Left ventricle myocardium inferior (tissue), 1 donor: ENCODE measurements around the gene SLC12A5. TPM values are rescaled to one million over a fixed set of nuclear protein-coding genes. Genes with fewer than 3 reads are reported as not detected.

Source experiments
- DNase-seq: peaks from one replicate; pipeline ENCODE4 v3.0.0-alpha.2; 2020
- H3K27ac ChIP-seq: fragments of 200-600 bp; replicated peaks from 2 replicates; pipeline ENCODE4 v1.8.0; 2021
- H3K27me3 ChIP-seq: fragments of 200-600 bp; 2 replicates; pipeline ENCODE4 v1.8.0; 2021; ENCODE audit warnings: low read depth
- H3K36me3 ChIP-seq: fragments of 200-600 bp; 2 replicates; pipeline ENCODE4 v1.8.0; 2021
- H3K4me1 ChIP-seq: fragments of 200-600 bp; 2 replicates; pipeline ENCODE4 v1.8.0; 2021
- H3K4me3 ChIP-seq: fragments of 200-600 bp; 2 replicates; pipeline ENCODE4 v1.8.0; 2021; ENCODE audit warnings: mild to moderate bottlenecking, moderate library complexity
- H3K9me3 ChIP-seq: fragments of 200-600 bp; replicated peaks from 2 replicates; pipeline ENCODE4 v1.8.0; 2021
- CTCF ChIP-seq: fragments of 200-600 bp; IDR thresholded peaks from 2 replicates; pipeline ENCODE4 v1.8.0; 2021; ENCODE audit warnings: antibody characterized with exemption, mild to moderate bottlenecking, borderline replicate concordance
- intact Hi-C: fragments of 100-400 bp; cut with micrococcal nuclease; formaldehyde crosslinking; loops from one replicate; pipeline ENCODE4 v1.11.0; 2022
- total RNA-seq: library from RNA; stranded (reverse); fragmentation: NEBNext Ultra II Directional; extraction: Animal tissue kit (Norgen Biotek cat#: 25700); gene quantifications from one replicate; pipeline ENCODE4 v1.2.1, GENCODE V29; 2021
- donor health status: DM: no; HTN: yes; CAD: no; lungs with severe emphysema.

The SLC12A5 gene
- total RNA-seq, 1 donor from 2014 or later: not detected

- H3K4me1 ChIP-seq: peaks cover 18% of the 10 kb centered on the region
- H3K9me3 ChIP-seq: no peaks in the 10 kb centered on the region
- peaks cover 97% of the 10 kb centered on the region for H3K36me3 ChIP-seq
- H3K4me3 ChIP-seq: no peak overlapping the region
- intact Hi-C loops: no loop called here
- TF ChIP-seq CTCF: no peak
- no peaks in the 10 kb centered on the region for H3K27me3 ChIP-seq
- H3K27ac ChIP-seq: no peak overlapping the region
- no peak for DNase-seq
Observed at GRCh38 chr20:46065691-46066090, 36.7 kb downstream of the SLC12A5 start.

DNA sequence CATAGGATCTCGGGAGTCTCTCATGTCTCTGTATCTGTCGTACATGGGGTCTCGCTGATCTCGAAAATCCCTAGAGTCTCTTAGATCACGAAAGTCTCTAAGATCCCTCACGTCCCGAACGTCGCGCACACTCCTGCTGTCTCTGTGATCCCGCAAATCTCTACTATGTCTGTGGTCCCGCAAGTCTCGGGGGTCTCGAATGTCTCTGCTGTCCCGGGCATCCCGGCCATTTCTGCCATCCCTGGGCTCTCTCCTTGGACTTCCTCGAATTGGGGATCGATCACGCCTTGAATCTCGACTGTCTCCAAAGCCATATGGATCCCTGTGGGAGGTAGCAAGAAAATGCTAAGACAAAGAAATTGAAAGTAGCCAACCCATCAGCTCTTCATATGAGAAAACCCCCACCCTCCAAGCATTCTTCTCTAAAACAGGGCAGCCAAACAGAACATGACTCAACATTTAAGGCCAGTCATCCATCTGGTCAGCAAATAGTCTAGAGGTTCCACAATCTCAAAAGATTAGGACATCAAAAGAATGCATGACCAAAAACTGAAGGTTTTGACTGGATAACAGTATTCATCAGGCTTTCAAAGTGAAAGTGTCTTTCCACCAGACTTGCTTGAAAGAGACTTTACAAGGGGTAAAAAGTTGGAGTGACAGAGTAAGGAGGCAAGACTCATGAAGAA is 41.3 kb downstream of the SLC12A5 start:
- no peak for DNase-seq
- H3K4me3 ChIP-seq: no peak overlapping the region
- no peak for TF ChIP-seq CTCF
- H3K27me3 ChIP-seq: no peaks in the 10 kb centered on the region
- no peak overlapping the region for H3K27ac ChIP-seq
- peaks cover 11% of the 10 kb centered on the region for H3K4me1 ChIP-seq
- no peaks in the 10 kb centered on the region for H3K9me3 ChIP-seq
- intact Hi-C loops: no loop called here
- peaks cover 59% of the 10 kb centered on the region for H3K36me3 ChIP-seq

DNA sequence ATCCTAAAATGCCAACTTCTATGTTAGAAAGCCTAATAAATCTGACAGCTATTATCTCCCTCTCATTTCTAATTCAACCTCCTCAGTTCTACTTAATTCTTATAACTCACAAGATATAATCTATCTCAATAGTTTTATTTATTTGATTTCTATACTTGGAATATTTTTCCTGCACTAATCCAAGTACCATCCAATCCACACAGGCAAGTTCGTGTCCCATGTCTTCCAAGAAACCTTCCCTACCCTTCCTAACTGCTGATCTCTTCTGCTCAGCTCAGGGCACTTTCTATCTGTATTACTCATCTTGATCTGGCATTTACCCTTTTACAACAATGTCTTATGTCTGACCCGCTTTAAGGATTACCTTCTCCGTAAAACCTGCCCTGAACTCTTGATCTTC is 42.6 kb downstream of the SLC12A5 start:
- Histone ChIP-seq H3K4me1 (peaks cover 16% of the 10 kb centered on the region), H3K36me3 (peaks cover 53% of the 10 kb centered on the region), H3K9me3 (no peaks in the 10 kb centered on the region), H3K4me3 (no peak overlapping the region), H3K27me3 (no peaks in the 10 kb centered on the region), H3K27ac (no peak overlapping the region)
- DNase-seq: no peak
- intact Hi-C loops: no loop called here
- no peak for TF ChIP-seq CTCF

GRCh38 chr20:46073024-46073423 is 44.0 kb downstream of the SLC12A5 start:
- TF ChIP-seq CTCF: no peak
- no peaks in the 10 kb centered on the region for H3K27me3 ChIP-seq
- intact Hi-C loops: no loop called here
- peaks cover 53% of the 10 kb centered on the region for H3K36me3 ChIP-seq
- H3K4me1 ChIP-seq: peaks cover 16% of the 10 kb centered on the region
- no peaks in the 10 kb centered on the region for H3K9me3 ChIP-seq
- no peak overlapping the region for H3K27ac ChIP-seq
- no peak for DNase-seq
- no peak overlapping the region for H3K4me3 ChIP-seq

DNA sequence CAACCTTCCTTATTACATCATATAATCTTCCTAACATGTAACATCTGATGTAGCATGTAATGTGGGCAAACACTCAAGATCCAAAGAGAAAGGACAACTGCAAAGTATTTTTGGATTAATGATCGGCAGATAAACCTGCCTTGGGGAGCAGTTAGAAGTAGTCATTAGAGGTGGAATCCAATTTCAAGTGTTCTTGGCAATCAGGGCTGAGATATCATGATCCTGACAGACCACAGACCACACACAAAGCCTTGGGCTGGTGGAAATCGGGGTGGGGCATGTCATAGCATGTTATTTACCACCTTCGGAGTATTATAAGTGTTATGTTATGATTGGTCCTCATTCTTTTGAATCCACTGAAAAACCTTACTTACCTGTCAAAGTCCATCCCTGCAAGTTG is 44.4 kb downstream of the SLC12A5 start:
- Histone ChIP-seq H3K4me3 (no peak overlapping the region), H3K36me3 (peaks cover 53% of the 10 kb centered on the region), H3K4me1 (peaks cover 16% of the 10 kb centered on the region), H3K27ac (no peak overlapping the region), H3K9me3 (no peaks in the 10 kb centered on the region), H3K27me3 (no peaks in the 10 kb centered on the region)
- TF ChIP-seq CTCF: no peak
- intact Hi-C loops: no loop called here
- no peak for DNase-seq
